ENCODE data around the gene TMEM63C.

The TMEM63C gene

GRCh38 chr14:77281852-77282410 is 100.3 kb downstream of the TMEM63C start:
- no peak for DNase-seq

DNA sequence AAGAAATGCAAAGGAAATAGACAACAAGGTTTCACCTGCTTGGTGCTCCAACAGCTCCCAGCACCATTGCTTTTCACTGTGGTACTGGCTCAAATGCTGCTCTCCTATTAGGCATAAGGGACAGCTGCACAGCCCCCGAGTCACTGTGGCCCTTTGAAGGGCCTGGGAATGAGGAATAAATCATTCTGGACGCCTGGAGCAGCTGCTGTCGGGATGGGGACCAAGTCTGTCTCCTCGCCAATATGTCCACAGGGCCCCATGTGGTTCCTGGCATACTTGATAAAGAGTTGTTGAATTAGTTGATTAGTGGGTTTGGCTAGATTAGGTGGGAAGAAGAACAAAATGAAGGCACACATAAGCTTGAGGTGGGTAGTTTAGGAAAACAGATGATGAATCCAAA is 102.5 kb downstream of the TMEM63C start:
- no peak for DNase-seq

DNA sequence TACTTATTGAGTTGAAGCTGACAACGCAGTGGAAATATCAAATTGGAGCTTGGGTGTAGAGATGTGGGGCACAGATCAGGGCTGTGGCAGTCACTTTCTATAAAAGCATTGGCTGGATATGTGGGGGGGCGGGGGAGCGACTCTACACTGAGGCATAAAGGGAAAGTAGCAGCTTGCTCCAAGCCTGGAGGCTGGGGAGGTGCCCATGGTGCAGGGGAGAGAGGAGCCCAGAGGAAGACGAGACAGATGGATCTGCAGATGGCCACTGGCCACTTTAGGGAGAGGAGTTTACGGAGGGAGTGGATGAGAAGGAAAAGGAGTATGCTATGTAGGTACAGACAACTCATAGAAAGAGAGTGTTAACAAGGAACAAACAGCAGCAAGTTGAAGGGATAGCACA is 102.9 kb downstream of the TMEM63C start:
- no peak for DNase-seq

DNA sequence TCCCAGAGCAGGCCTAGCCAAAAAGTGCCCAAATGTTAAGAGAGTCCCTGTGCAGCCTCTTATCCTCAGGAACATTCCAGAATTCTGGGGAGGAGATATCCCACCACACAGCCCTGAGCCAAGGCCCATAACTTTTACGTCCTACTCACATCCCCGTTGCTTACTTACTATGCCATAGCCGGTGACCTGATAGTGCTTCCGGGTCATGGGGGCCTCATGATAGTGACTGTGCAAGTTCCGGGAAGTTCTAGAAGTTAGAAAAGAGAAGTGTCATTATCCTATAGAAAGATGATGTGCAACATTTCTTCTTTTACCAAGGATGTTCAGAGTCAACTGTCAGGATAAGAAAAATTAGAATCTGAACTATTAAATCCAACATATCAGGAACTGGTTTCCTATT is 105.0 kb downstream of the TMEM63C start:
- no peak for DNase-seq

DNA sequence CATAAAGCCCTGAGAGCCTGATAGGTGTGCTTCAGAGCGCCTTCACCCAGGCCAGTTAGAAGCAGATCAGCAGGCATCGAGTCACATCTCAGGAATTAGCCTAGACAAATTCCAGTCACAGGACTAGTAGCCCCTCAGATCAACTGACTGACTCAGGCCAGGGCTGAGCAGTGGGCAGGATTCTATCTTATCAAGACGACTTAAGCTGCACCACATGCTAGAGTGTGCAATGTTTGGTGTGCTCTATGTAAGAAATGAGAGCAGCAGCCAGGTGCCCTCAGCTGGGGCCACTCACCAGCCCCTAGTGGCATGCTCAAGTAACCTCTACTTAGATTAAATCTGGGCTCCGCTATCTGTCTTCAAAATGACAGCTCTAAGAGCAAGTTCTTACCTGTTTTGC is 109.1 kb downstream of the TMEM63C start:
- DNase-seq = no peak

- no peak for DNase-seq
Observed at GRCh38 chr14:77296155-77296554, 114.6 kb downstream of the TMEM63C start.

DNA sequence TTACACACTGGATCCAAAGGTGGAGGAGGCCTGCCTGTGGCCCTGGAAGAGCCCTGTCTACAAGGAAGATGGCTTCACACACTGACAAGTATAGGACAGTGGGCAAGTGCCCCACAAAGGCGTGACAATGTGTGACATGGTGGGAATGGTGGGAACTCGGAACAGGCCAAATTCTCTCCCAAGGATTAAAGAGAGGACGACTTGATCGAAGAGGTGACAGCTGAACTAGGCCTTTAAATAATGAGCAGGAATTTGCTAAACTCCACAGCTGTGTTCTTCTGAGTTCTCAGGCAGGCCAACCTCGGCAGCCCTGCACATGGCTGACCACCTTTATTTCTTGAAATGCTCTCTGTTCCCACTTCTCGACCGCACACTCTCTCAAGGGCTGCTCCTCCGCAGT is 115.3 kb downstream of the TMEM63C start:
- no peak for DNase-seq

DNA sequence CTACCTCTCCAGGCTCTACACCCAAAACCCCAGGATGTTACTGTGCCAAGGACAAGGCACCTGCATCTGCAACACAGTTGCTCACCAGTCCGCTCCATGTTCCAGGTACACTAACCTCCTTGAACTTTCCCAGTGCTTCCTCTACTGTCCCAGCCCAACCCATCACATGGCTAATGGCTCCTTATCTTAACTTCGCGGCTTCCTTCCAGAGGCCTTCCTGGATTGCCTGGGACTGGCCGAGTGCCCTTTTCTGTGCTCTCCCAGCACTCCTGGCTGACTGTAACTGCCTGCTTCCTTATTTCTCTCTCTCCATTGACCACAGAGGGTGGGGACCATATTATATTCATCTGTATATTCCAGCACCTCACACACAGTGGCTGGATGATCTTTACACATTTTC is 118.2 kb downstream of the TMEM63C start:
- no peak for DNase-seq

DNA sequence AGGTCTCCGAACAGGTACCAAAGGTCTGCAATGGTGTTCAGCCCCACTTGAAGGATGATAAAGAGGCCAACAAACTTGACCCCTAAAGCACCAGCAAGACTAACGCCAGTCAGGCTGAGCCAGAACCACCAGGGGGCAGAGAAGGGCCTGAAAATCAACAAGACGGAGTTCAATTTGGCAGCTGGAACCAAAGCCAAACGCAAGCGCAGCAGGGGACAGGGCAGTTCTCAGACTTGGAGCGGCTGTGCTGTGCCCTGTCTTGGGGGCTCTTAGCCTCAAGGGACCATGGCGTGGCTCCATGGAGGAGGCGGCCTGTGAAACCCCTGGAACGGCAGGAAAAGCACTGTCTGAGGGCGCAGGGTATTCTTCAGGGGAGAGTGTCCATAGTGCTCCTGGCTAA is 119.5 kb downstream of the TMEM63C start:
- no peak for DNase-seq

- no peak for DNase-seq
Observed at GRCh38 chr14:77302926-77303325, 121.3 kb downstream of the TMEM63C start.

DNA sequence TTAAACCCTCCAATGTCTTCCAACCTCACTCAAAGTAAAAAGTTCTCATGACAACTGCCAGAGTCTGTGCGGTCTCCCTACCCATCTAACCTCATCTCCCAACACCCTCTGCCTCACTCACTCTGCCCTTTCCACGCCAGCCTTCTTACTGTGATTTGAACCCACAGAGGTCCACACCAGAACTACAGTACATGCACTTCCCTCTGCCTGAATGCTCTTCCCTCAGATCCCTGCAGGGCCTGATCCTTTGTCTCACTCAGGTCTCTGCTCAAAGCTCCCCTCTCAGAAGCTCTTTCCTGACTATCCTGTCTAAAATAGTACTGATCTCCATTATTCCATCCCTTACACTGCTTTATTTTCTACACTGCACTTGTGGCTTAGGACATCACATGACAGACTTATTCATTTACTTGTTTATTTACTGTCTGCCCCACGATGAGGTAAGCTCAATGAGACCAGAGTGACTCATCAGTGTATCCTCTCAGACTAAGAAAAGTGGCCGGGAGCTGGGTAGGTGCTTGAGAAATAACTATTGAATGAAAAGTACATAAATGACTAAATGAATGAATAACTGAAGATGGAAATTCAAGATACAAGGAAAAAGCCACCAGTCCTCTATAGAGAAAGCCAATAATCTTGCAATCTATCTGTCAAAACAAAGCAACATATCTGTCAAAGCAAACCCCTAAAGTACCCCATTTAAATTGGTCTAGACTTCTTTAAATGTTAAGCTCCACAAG is 122.0 kb downstream of the TMEM63C start:
- peak; percentile 29 for DNase-seq

- no peak for DNase-seq
Observed at GRCh38 chr14:77305696-77306095, 124.1 kb downstream of the TMEM63C start.

DNA sequence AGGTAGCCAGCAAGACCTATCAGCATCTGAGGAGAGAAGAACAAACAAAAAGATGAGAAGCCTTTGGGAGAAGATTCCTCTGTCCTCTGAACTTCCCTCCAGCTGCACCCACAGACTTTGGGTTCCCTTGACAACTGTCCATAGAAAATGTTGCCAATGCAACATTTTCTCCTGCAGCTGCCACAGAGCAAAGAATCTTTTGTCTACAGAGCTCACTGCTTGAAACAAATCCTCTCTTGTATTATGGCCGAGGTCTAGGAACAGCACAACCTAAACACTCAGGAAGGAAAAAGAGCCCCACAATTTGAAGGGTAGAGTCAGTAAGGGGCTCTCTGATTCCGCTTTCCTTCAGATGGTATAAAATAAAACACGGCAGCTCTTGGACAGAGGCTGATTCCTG is 124.8 kb downstream of the TMEM63C start:
- DNase-seq = no peak

DNA sequence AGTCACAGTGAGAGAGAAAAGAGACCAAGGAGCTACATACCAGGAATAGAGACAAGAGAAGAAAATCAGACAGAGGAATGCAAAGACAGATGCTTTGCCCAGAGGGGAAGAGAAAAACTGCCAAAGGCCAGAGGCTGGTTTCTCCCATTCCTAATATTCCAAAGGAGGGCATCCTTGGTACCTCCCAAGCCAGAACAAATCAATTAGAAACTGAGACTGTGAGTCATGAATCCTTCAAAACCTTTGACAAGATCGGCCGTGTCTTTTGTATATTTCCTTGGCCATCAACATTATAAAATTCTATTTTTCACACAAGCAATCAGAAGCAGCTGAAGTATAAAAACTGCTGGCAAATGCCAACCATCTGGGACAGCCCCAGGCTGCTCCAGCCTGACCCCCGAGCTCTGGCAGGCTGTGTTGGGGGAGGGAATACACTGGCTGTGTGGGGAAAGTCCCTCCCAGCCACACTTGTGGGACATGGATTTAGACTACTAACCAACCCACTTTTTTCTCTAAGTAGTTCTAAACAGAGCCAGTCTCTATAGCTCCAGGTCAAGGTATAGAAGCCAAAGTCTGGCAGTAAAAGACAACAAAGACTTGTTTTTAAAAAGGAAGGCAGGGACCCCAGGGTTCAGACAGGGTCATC is 125.4 kb downstream of the TMEM63C start:
- DNase-seq = no peak
